GM21528 (cell line): Measurements from ENCODE around the gene ZNF714.

Experiments
- ATAC-seq: cut with Tn5 transposase; IDR thresholded peaks from one replicate; pipeline ENCODE4 v1.9.1; 2021; ENCODE audit warnings: mild to moderate bottlenecking, moderate library complexity; ENCODE audit not compliant: unreplicated experiment, low FRiP score

Gene ZNF714

GRCh38 chr19:21082011-21082975, at the start of gene ZNF714:
TSS of gene ZNF714 (plus strand) at chr19:21082203. CDS start at chr19:21098269, 16,066 bp downstream.
- ATAC-seq, result peak; percentile 93

- no peak for ATAC-seq
Measured at GRCh38 chr19:21045028-21045427, 37.0 kb upstream of the ZNF714 start.

- ATAC-seq, result no peak
Measured at GRCh38 chr19:21046489-21046888, 35.5 kb upstream of the ZNF714 start.

DNA sequence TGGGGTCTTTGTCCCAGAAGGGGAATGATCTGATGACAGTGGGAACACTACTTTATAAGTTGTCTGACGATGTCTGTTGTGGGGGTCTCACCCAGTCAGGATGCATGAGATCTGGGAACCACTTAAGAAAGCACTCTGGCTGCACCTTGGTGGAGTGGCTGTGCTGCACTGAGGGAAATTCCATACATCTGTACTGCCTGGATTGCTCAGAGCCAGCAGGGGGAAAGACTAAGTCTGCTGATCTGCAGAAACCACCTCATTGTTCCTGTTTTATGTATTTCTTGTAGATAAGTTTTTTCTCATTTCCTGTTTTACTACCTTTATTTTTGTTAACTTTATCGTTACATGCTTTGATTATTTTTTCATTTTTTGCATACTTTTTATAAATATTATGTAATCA, 34.3 kb upstream of the ZNF714 start:
- no peak for ATAC-seq

GRCh38 chr19:21052902-21053301, 29.1 kb upstream of the ZNF714 start:
- no peak for ATAC-seq

DNA sequence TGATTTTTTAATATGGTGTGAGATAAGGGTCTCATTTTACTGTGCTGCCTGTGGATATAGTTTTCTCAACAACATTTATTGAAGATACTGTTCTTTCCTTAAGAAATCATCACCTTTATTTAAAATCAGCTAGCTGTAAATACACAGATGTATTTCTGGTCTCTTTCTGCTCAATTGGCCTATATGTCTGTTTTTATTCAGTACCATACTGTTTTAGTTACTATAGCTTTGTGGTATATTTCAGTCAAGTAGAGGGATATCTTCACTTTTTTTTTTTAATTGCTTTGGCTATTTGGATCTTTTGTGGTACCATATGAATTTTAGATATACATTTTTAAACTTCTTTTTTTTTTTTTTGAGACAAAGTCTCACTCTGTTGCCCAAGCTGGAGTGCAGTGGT, 16.7 kb upstream of the ZNF714 start:
- no peak for ATAC-seq

- ATAC-seq, result no peak
Measured at GRCh38 chr19:21084343-21084742, 2.3 kb downstream of the ZNF714 start.

DNA sequence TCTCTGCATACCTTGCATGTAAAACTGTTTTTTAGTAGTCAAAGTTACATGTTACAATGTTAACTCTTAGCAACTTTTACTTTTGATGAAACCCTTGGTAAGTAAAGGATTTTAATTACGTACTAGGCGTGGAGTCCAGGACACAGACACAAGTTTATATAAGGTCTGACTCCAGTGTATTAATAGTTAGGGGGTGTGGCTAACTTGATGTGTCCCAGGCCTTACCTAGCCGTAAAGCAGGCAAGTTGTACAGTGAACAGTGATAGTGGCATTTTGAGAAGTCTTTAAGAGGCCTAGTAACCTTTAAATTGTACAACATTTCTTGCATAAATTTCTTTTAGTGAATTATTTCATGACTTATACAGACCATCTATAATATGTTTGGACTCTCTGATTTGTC, 5.9 kb downstream of the ZNF714 start:
- ATAC-seq, result no peak

GRCh38 chr19:21092109-21092508, 10.1 kb downstream of the ZNF714 start:
- ATAC-seq, result no peak

GRCh38 chr19:21094347-21095025, 12.5 kb downstream of the ZNF714 start:
- no peak for ATAC-seq

DNA sequence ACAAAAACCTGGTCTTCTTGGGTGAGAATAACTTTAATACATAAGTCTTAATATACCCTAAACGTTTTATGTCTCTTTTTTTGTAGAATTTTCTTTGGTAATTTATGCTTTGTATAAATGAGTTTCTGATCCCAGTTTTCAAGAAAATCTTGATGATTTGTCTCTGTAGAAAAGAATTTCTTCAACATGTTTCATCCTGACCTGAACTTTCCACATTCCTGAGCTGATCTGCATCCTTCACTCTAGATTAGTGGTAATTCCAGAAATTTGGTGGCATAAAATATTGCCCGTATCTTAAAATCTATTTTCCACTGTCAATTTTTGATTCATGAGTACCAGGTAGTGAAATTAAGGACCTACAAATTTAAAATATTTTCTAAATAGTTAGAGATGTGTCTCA, 16.3 kb downstream of the ZNF714 start:
- ATAC-seq, result no peak

DNA sequence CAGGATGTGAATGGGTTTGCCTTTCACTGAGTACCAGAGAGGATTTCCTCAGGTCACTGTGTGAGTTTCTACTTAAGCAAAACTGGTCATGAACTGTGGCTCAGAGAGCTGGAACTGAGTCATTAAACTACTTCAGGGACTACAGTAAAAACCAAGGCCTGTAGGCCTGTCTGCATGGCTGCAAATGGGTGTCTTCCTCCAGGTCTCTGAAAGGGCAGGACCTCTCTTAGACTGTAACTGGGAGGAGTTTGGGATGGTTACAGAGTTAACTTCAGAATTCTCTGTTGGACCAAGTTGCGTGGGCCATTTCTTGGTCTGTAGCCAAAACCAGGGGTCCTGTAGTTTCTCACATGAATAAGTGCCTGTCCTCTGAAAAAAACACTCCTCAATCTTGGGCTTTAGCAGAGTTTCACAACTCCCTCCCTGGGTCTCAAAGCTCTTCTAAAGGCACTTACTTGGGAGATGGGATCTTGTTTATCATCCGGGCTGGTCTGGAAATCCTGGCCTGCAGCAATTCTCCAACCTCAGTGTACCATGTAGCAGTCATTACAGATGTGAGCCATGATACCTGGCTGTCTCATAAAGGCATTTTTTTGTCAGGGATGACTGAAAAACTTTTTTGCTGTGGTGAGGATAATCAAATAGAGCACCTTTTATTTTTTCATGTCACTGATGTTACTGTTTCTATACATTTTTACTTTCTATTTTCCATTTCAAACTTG, 19.7 kb downstream of the ZNF714 start:
- ATAC-seq, result no peak

GRCh38 chr19:21109116-21109515, 27.1 kb downstream of the ZNF714 start:
- no peak for ATAC-seq

GRCh38 chr19:21110183-21110582, 28.2 kb downstream of the ZNF714 start:
- ATAC-seq, result no peak

DNA sequence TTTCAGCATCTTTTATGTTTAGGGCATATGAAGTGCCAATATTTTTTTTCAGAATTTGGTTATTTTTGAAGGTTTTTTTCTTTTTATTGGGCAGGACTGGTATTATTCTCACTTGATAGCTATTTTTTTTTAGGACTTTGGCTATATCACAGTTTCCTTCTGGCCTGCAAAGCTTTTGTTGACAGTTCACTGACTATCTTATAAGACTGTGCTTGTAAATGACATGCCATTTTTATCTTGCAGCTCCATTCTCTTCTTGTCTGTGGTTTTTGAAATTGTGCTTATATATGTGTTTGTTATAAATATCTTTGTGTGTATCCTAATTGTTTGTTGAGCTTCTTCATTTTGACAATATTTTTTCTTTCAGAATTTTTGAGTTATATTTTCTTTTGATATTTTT, 33.4 kb downstream of the ZNF714 start:
- ATAC-seq, result no peak

DNA sequence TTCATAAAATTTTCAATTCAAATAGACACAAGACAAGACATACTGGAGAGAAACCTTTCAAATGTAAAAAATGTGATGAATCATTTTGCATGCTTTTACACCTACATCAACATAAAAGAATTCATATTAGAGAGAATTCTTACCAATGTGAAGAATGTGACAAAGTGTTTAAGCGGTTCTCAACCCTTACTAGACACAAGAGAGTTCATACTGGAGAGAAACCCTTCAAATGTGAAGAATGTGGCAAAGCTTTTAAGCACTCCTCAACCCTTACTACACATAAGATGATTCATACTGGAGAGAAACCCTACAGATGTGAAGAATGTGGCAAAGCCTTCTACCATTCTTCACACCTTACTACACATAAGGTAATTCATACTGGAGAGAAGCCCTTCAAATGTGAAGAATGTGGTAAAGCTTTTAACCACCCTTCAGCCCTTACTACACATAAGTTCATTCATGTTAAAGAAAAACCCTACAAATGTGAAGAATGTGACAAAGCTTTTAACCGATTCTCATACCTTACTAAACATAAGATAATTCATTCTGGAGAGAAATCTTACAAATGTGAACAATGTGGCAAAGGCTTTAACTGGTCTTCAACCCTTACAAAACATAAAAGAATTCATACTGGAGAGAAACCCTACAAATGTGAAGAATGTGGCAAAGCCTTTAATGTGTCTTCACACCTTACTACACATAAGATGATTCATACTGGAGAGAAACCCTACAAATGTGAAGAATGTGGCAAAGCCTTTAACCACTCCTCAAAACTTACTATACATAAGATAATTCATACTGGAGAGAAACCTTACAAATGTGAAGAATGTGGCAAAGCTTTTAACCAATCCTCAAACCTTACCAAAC, 35.3 kb downstream of the ZNF714 start:
- no peak for ATAC-seq

DNA sequence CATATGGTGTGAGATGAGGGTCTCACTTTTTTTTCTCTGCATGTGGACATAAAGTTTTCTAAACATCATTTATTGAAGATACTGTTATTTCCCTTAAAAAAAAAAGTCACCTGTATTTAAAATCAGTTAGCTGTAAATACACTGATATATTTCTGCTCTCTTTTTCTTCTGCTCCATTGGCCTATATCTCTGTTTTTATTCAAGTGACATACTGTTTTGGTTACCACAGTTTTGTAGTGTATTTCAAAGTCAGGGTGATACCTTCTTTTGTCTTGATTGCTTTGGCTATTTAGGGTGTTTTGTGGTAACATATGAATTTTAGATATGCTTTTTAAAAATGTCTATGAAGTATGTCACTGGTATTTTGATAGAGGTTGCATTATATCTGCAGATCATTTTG, 44.1 kb downstream of the ZNF714 start:
- ATAC-seq, result no peak

- no peak for ATAC-seq
Measured at GRCh38 chr19:21127001-21127400, 45.0 kb downstream of the ZNF714 start.

DNA sequence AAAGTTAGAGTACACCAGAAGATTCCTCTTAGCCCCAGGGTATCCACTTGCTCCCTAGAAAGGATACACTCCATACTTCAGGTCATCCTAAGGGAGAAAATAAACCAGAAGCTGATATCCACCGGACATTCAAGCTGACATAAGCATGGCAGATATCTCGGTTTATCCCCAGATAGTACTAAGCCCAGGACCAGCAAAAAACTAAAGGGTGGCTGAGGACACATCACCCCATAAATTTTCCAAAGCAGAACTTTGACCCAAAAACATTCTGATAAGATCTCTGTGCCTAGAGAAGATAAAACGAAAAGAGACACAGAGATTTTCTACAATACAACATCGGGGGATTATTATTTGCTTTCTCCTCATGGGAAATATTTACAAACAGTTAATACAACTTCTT, 45.9 kb downstream of the ZNF714 start:
- no peak for ATAC-seq
